GM12892 (cell line): ENCODE measurements around the gene MAP4K4.

Experiments used
- POLR2A ChIP-seq: IDR thresholded peaks from 2 replicates; pipeline ENCODE4 v1.6.1; 2011; ENCODE audit warnings: low read depth, low read length, control low read depth
- POLR2AphosphoS5 ChIP-seq: IDR thresholded peaks from 2 replicates; pipeline ENCODE4 v1.6.1; 2011; ENCODE audit warnings: low read depth, low read length, control low read depth

DNA sequence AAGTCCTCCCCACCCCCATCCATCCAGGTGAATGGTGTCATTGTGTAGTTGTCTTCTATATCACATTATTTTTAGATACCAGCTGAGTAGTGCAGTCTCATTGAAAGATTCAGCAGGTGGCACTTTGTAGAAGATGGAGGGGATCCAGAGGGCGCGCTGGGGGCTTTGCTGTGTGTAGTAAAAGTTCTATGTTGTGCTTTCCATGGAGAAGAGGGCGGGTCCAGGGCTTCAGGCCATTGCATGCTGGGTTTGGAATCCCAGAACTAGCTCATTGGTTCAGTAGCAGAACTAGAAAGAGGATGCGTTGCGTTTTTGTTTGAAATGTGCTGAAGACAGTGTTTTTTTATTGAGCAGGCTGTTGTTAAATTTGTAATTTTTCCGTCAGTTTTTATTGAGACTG, 120.0 kb downstream of the MAP4K4 start:
- TF ChIP-seq POLR2A = no peak
- TF ChIP-seq POLR2AphosphoS5 = no peak
